HepG2 (cell line): ENCODE data around the gene EPDR1. TPM values are rescaled to one million over a fixed set of nuclear protein-coding genes. Genes with fewer than 3 reads are reported as not detected.
A peak's percentile ranks its signal among the peaks of the same experiment; 100 is the strongest.

Experiments used
- CCAR2 ChIP-seq: fragments of 200-400 bp; formaldehyde crosslinking; optimal IDR thresholded peaks from 2 replicates; pipeline ENCODE3; 2018; ENCODE audit warnings: low read depth, mild to moderate bottlenecking, low read length, moderate library complexity
- FIP1L1 ChIP-seq: fragments of 200-400 bp; formaldehyde crosslinking; IDR thresholded peaks from 2 replicates; pipeline ENCODE4 v1.6.1; 2018; ENCODE audit warnings: low read depth, mild to moderate bottlenecking, low read length, moderate library complexity, borderline replicate concordance; ENCODE audit not compliant: insufficient read depth
- GATAD1 ChIP-seq: IDR thresholded peaks from 2 replicates; pipeline ENCODE4 v1.6.1; 2016; ENCODE audit warnings: missing genetic modification reagents, missing compliant biosample characterization
- GPN1 ChIP-seq: sonication (generic); formaldehyde crosslinking; IDR thresholded peaks from 2 replicates; pipeline ENCODE4 v1.5.1; 2020; ENCODE audit warnings: missing genetic modification reagents, borderline replicate concordance
- HBP1 ChIP-seq: IDR thresholded peaks from 2 replicates; pipeline ENCODE4 v1.6.1; 2016; ENCODE audit warnings: low read depth, control low read depth
- MAF1 ChIP-seq: sonication (generic); formaldehyde crosslinking; IDR thresholded peaks from 2 replicates; pipeline ENCODE4 v1.5.0; 2020; ENCODE audit warnings: missing genetic modification reagents, borderline replicate concordance
- MXI1 ChIP-seq: IDR thresholded peaks from 3 replicates; pipeline ENCODE4 v1.6.1; 2012; ENCODE audit warnings: low read depth, low read length, inconsistent platforms, borderline replicate concordance
- NFIC ChIP-seq: IDR thresholded peaks from 2 replicates; pipeline ENCODE4 v1.6.1; 2012; ENCODE audit warnings: mild to moderate bottlenecking, low read length, inconsistent platforms
- NFYB ChIP-seq: sonication (generic); formaldehyde crosslinking; IDR thresholded peaks from 2 replicates; pipeline ENCODE4 v1.4.0; 2020; ENCODE audit warnings: missing genetic modification reagents
- NR2F2 ChIP-seq: IDR thresholded peaks from 2 replicates; pipeline ENCODE4 v1.6.1; 2012; ENCODE audit warnings: low read depth, inconsistent platforms, borderline replicate concordance
- PHF5A ChIP-seq: IDR thresholded peaks from one replicate; pipeline ENCODE4 v1.6.1; 2018; ENCODE audit warnings: low read depth, missing genetic modification reagents; ENCODE audit not compliant: unreplicated experiment
- RCOR2 ChIP-seq: IDR thresholded peaks from 2 replicates; pipeline ENCODE4 v1.6.1; 2016; ENCODE audit warnings: missing biosample characterization, missing genetic modification reagents
- STAT6 ChIP-seq: sonication (generic); formaldehyde crosslinking; IDR thresholded peaks from 2 replicates; pipeline ENCODE4 v1.4.0; 2020; ENCODE audit warnings: missing genetic modification reagents, mild to moderate bottlenecking, borderline replicate concordance
- TAF15 ChIP-seq: fragments of 200-400 bp; formaldehyde crosslinking; IDR thresholded peaks from one replicate; pipeline ENCODE4 v1.6.1; 2018; ENCODE audit warnings: mild to moderate bottlenecking, low read depth, low read length; ENCODE audit not compliant: poor library complexity, severe bottlenecking
- TGIF2 ChIP-seq: IDR thresholded peaks from 2 replicates; pipeline ENCODE4 v1.6.1; 2016; ENCODE audit warnings: control low read depth, missing compliant biosample characterization
- ZNF264 ChIP-seq: sonication (generic); formaldehyde crosslinking; IDR thresholded peaks from 2 replicates; pipeline ENCODE4 v1.4.0; 2020; ENCODE audit warnings: missing genetic modification reagents
- ZNF292 ChIP-seq: sonication (generic); formaldehyde crosslinking; IDR thresholded peaks from 2 replicates; pipeline ENCODE4 v1.8.1; 2022; ENCODE audit warnings: mild to moderate bottlenecking, low read depth, missing genetic modification reagents, borderline replicate concordance
- ZNF335 ChIP-seq: sonication (generic); formaldehyde crosslinking; IDR thresholded peaks from 2 replicates; pipeline ENCODE4 v1.4.0; 2020; ENCODE audit warnings: missing genetic modification reagents
- ZNF34 ChIP-seq: sonication (generic); formaldehyde crosslinking; IDR thresholded peaks from 2 replicates; pipeline ENCODE4 v1.4.0; 2020; ENCODE audit warnings: mild to moderate bottlenecking, missing genetic modification reagents, borderline replicate concordance
- ZNF496 ChIP-seq: sonication (generic); formaldehyde crosslinking; IDR thresholded peaks from 2 replicates; pipeline ENCODE4 v1.8.1; 2023; ENCODE audit warnings: mild to moderate bottlenecking, moderate library complexity, missing genetic modification reagents; ENCODE audit not compliant: insufficient replicate concordance
- ZNF549 ChIP-seq: sonication (generic); formaldehyde crosslinking; IDR thresholded peaks from 2 replicates; pipeline ENCODE4 v1.5.0; 2020; ENCODE audit warnings: missing genetic modification reagents
- ZNF567 ChIP-seq: sonication (generic); formaldehyde crosslinking; IDR thresholded peaks from 2 replicates; pipeline ENCODE4 v1.8.1; 2023; ENCODE audit warnings: mild to moderate bottlenecking, missing genetic modification reagents, borderline replicate concordance
- ZNF652 ChIP-seq: IDR thresholded peaks from 2 replicates; pipeline ENCODE4 v1.6.1; 2016; ENCODE audit warnings: low read depth, borderline replicate concordance
- ZNF660 ChIP-seq: sonication (generic); formaldehyde crosslinking; IDR thresholded peaks from 2 replicates; pipeline ENCODE4 v1.5.1; 2020; ENCODE audit warnings: mild to moderate bottlenecking, low read depth, missing genetic modification reagents, borderline replicate concordance
- ZNF782 ChIP-seq: sonication (generic); formaldehyde crosslinking; IDR thresholded peaks from 2 replicates; pipeline ENCODE4 v1.4.0; 2020; ENCODE audit warnings: missing genetic modification reagents, mild to moderate bottlenecking, borderline replicate concordance
- polyA plus RNA-seq, 8 experiments: library from polyadenylated mRNA; depleted of rRNA in 3 of 8; stranded (reverse) in 7 of 8; unstranded in 1 of 8; fragments of >200 nt; fragmentation: Illumina TruSeq in 4 of 8; extraction: Trizol in 4 of 8; gene quantifications; 2 replicates each; pipeline versions ENCODE4 v1.2.1 to v1.2.3, GENCODE V29; 2011 to 2016; ENCODE audit warnings: low read depth in 4 of 8, missing spikeins in 1 of 8, mixed read lengths in 1 of 8; ENCODE audit not compliant: insufficient read depth in 1 of 8
- total RNA-seq, 5 experiments: library from RNA; depleted of rRNA; stranded (reverse); fragments of >200 nt; fragmentation: Illumina TruSeq; extraction: Trizol; gene quantifications; 2 replicates each; pipeline ENCODE4 v1.2.3, GENCODE V29; 2016; ENCODE audit warnings: low read depth in 1 of 5
- TF ChIP-seq, protein P1 (sequence below): IDR thresholded peaks from 2 replicates; pipeline ENCODE4 v1.6.1; 2016; ENCODE audit warnings: mild to moderate bottlenecking, missing biosample characterization, missing genetic modification reagents

Gene EPDR1
- total and polyA plus RNA-seq, 2 of the 13 experiments (the other 11 are each of a cell fraction or from before 2014, with no cell fraction given), result 38.3 to 50.2 TPM

DNA sequence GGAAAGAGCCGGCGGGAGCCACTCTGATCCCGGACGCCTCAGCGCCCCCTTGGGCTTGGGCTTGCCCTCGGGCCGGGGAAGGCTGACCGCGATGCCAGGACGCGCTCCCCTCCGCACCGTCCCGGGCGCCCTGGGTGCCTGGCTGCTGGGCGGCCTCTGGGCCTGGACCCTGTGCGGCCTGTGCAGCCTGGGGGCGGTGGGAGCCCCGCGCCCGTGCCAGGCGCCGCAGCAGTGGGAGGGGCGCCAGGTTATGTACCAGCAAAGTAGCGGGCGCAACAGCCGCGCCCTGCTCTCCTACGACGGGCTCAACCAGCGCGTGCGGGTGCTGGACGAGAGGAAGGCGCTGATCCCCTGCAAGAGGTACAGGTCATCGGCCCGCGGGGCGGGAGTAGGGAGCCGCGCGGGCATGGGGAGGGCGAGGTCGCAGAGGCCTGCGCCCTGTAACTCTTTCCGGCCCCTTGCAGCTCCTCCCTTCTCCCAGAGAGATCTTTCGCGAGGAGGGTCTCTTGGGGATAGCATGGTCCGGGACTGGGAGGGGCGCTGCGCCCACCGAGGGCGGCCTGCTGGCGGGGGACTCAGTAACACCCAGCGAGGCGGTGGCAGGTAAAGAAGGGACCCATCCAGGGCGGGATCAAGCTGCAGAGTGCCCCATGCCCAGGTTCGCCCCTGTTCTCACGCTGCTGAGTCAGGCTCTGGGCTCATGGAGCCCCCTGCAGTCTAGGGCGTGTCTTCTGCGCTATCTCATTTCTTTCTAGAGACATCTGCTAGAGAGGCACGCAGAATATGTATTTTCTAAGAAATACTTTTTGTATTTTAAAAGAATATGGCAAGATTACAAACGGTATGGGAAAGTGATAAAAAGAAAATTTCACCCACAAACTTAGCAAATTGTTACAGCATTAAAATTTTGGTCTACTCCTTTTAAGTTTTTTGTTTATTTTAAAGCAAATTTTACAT is 687 bp downstream of the EPDR1 start (continued):
- TF ChIP-seq NFIC (no peak), ZNF567 (no peak), ZNF660 (CRISPR knock-in tag) (no peak), NR2F2 (no peak), ZNF652 (CRISPR knock-in tag) (no peak; the same call in 1 of the 2 replicates), ZNF549 (0 out of 2 replicates have a peak, but pooled peaks have one; percentile 43), ZNF34 (CRISPR knock-in tag) (0 out of 2 replicates have a peak, but pooled peaks have one; percentile 54), ZNF264 (CRISPR knock-in tag) (no peak), TGIF2 (CRISPR knock-in tag) (no peak), HBP1 (CRISPR knock-in tag) (no peak), ZNF782 (CRISPR knock-in tag) (0 out of 2 replicates have a peak, but pooled peaks have one; percentile 73), RCOR2 (CRISPR knock-in tag) (no peak), CCAR2 (no peak), MXI1 (no peak), NFYB (CRISPR knock-in tag) (no peak), ZNF496 (no peak), GPN1 (CRISPR knock-in tag) (no peak), FIP1L1 (no peak), STAT6 (CRISPR knock-in tag) (no peak), ZNF335 (no peak), TAF15 (no peak), ZNF292 (CRISPR knock-in tag) (peak; percentile 47; the same call in 1 of the 2 replicates), PHF5A (CRISPR knock-in tag) (no peak), GATAD1 (no peak), MAF1 (0 out of 2 replicates have a peak, but pooled peaks have one; percentile 38)
- TF ChIP-seq, protein P1, sequence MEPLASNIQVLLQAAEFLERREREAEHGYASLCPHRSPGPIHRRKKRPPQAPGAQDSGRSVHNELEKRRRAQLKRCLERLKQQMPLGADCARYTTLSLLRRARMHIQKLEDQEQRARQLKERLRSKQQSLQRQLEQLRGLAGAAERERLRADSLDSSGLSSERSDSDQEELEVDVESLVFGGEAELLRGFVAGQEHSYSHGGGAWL (CRISPR knock-in tag), result 0 out of 2 replicates have a peak, but pooled peaks have one; percentile 40
